ENCODE data around the gene ANTKMT.

Gene ANTKMT

GRCh38 chr16:734208-734980 is 13.4 kb downstream of the ANTKMT start:
- H3K9ac ChIP-seq (ENCODE audit: low read length) = no peak overlapping the region
- no peak overlapping the region for H2BK5ac ChIP-seq (ENCODE audit: low read length)
- H3K56ac ChIP-seq (ENCODE audit: low read length) = no peak overlapping the region
- H4K5ac ChIP-seq (ENCODE audit: low read length) = no peak overlapping the region
- WGBS (ENCODE audit: extremely low coverage, insufficient coverage, low lambda C conversion rate) = no CpG with 5 or more reads among the region's 49 CpGs
- H2BK120ac ChIP-seq (ENCODE audit: low read depth, low read length) = no peak overlapping the region
- no peak overlapping the region for H2BK15ac ChIP-seq (replicated peaks; ENCODE audit: low read depth)
- H3K4me1 ChIP-seq (ENCODE audit: control insufficient read depth, low read depth, low read length) = no peaks in the 10 kb centered on the region
- no peaks in the 10 kb centered on the region for H3K79me2 ChIP-seq (ENCODE audit: control insufficient read depth, insufficient read depth, low read length)
- no peak for DNase-seq
- H3K79me1 ChIP-seq (ENCODE audit: low read length) = no peaks in the 10 kb centered on the region
- H3K23ac ChIP-seq (ENCODE audit: low read length) = no peak overlapping the region
- H3K36me3 ChIP-seq (ENCODE audit: control insufficient read depth, insufficient read depth, low read length) = peaks cover 3% of the 10 kb centered on the region
- H2AK5ac ChIP-seq (ENCODE audit: low read length) = no peak overlapping the region
- H4K8ac ChIP-seq (ENCODE audit: low read depth, low read length) = no peak overlapping the region
- no peak overlapping the region for H3K18ac ChIP-seq (ENCODE audit: low read length)
- H3K27ac ChIP-seq (ENCODE audit: low read depth, low read length) = no peak overlapping the region
- H3K4me2 ChIP-seq (ENCODE audit: low read length) = no peak overlapping the region
- no peaks in the 10 kb centered on the region for H3K27me3 ChIP-seq (ENCODE audit: insufficient read depth, low read length, poor library complexity)
- no peak overlapping the region for H3K4ac ChIP-seq (ENCODE audit: low read depth, low read length)
- no peak overlapping the region for H3K4me3 ChIP-seq (ENCODE audit: low read length)

- WGBS (ENCODE audit: extremely low coverage, insufficient coverage, low lambda C conversion rate) = no CpG with 5 or more reads among the region's 25 CpGs
- Histone ChIP-seq H2BK120ac (ENCODE audit: low read depth, low read length) (no peak overlapping the region), H3K79me1 (ENCODE audit: low read length) (no peaks in the 10 kb centered on the region), H3K79me2 (ENCODE audit: control insufficient read depth, insufficient read depth, low read length) (no peaks in the 10 kb centered on the region), H3K9ac (ENCODE audit: low read length) (no peak overlapping the region), H4K8ac (ENCODE audit: low read depth, low read length) (no peak overlapping the region), H3K56ac (ENCODE audit: low read length) (no peak overlapping the region), H2BK5ac (ENCODE audit: low read length) (no peak overlapping the region), H3K4ac (ENCODE audit: low read depth, low read length) (no peak overlapping the region), H4K5ac (ENCODE audit: low read length) (no peak overlapping the region), H3K27me3 (ENCODE audit: insufficient read depth, low read length, poor library complexity) (no peaks in the 10 kb centered on the region), H3K27ac (ENCODE audit: low read depth, low read length) (no peak overlapping the region), H2AK5ac (ENCODE audit: low read length) (no peak overlapping the region), H3K4me2 (ENCODE audit: low read length) (no peak overlapping the region), H3K23ac (ENCODE audit: low read length) (no peak overlapping the region), H2BK15ac (replicated peaks; ENCODE audit: low read depth) (no peak overlapping the region), H3K36me3 (ENCODE audit: control insufficient read depth, insufficient read depth, low read length) (peaks cover 3% of the 10 kb centered on the region), H3K18ac (ENCODE audit: low read length) (no peak overlapping the region), H3K4me3 (ENCODE audit: low read length) (no peak overlapping the region), H3K4me1 (ENCODE audit: control insufficient read depth, low read depth, low read length) (no peaks in the 10 kb centered on the region)
- DNase-seq = no peak
Observed at GRCh38 chr16:734981-735881, 14.3 kb downstream of the ANTKMT start.

- Histone ChIP-seq H3K18ac (ENCODE audit: low read length) (no peak overlapping the region), H2BK15ac (replicated peaks; ENCODE audit: low read depth) (no peak overlapping the region), H3K4me2 (ENCODE audit: low read length) (no peak overlapping the region), H4K8ac (ENCODE audit: low read depth, low read length) (no peak overlapping the region), H4K5ac (ENCODE audit: low read length) (no peak overlapping the region), H3K4me1 (ENCODE audit: control insufficient read depth, low read depth, low read length) (no peaks in the 10 kb centered on the region), H3K27me3 (ENCODE audit: insufficient read depth, low read length, poor library complexity) (no peaks in the 10 kb centered on the region), H2AK5ac (ENCODE audit: low read length) (no peak overlapping the region), H3K4ac (ENCODE audit: low read depth, low read length) (no peak overlapping the region), H3K23ac (ENCODE audit: low read length) (no peak overlapping the region), H3K36me3 (ENCODE audit: control insufficient read depth, insufficient read depth, low read length) (peaks cover 3% of the 10 kb centered on the region), H3K4me3 (ENCODE audit: low read length) (no peak overlapping the region), H3K79me1 (ENCODE audit: low read length) (no peaks in the 10 kb centered on the region), H3K27ac (ENCODE audit: low read depth, low read length) (no peak overlapping the region), H2BK120ac (ENCODE audit: low read depth, low read length) (no peak overlapping the region), H2BK5ac (ENCODE audit: low read length) (no peak overlapping the region), H3K9ac (ENCODE audit: low read length) (no peak overlapping the region), H3K79me2 (ENCODE audit: control insufficient read depth, insufficient read depth, low read length) (no peaks in the 10 kb centered on the region), H3K56ac (ENCODE audit: low read length) (no peak overlapping the region)
- no CpG with 5 or more reads among the region's 13 CpGs for WGBS (ENCODE audit: extremely low coverage, insufficient coverage, low lambda C conversion rate)
- no peak for DNase-seq
Observed at GRCh38 chr16:735982-736453, 15.1 kb downstream of the ANTKMT start.

- H3K56ac ChIP-seq (ENCODE audit: low read length) = no peak overlapping the region
- no peak overlapping the region for H4K8ac ChIP-seq (ENCODE audit: low read depth, low read length)
- H2BK5ac ChIP-seq (ENCODE audit: low read length) = no peak overlapping the region
- no peak overlapping the region for H3K9ac ChIP-seq (ENCODE audit: low read length)
- no peak overlapping the region for H4K5ac ChIP-seq (ENCODE audit: low read length)
- DNase-seq = no peak
- no peak overlapping the region for H3K4me2 ChIP-seq (ENCODE audit: low read length)
- no peak overlapping the region for H3K23ac ChIP-seq (ENCODE audit: low read length)
- H3K4me3 ChIP-seq (ENCODE audit: low read length) = no peak overlapping the region
- H3K4ac ChIP-seq (ENCODE audit: low read depth, low read length) = no peak overlapping the region
- H3K36me3 ChIP-seq (ENCODE audit: control insufficient read depth, insufficient read depth, low read length) = peaks cover 3% of the 10 kb centered on the region
- no peak overlapping the region for H3K18ac ChIP-seq (ENCODE audit: low read length)
- no peaks in the 10 kb centered on the region for H3K79me2 ChIP-seq (ENCODE audit: control insufficient read depth, insufficient read depth, low read length)
- no peak overlapping the region for H2BK120ac ChIP-seq (ENCODE audit: low read depth, low read length)
- H3K4me1 ChIP-seq (ENCODE audit: control insufficient read depth, low read depth, low read length) = no peaks in the 10 kb centered on the region
- H3K27me3 ChIP-seq (ENCODE audit: insufficient read depth, low read length, poor library complexity) = no peaks in the 10 kb centered on the region
- WGBS (ENCODE audit: extremely low coverage, insufficient coverage, low lambda C conversion rate) = no CpG with 5 or more reads among the region's 29 CpGs
- H3K27ac ChIP-seq (ENCODE audit: low read depth, low read length) = no peak overlapping the region
- H3K79me1 ChIP-seq (ENCODE audit: low read length) = no peaks in the 10 kb centered on the region
- H2AK5ac ChIP-seq (ENCODE audit: low read length) = no peak overlapping the region
- H2BK15ac ChIP-seq (replicated peaks; ENCODE audit: low read depth) = no peak overlapping the region
Observed at GRCh38 chr16:736936-737481, 16.1 kb downstream of the ANTKMT start.

- DNase-seq = no peak
- Histone ChIP-seq H4K8ac (ENCODE audit: low read depth, low read length) (no peak overlapping the region), H3K36me3 (ENCODE audit: control insufficient read depth, insufficient read depth, low read length) (no peaks in the 10 kb centered on the region), H2BK5ac (ENCODE audit: low read length) (no peak overlapping the region), H3K79me2 (ENCODE audit: control insufficient read depth, insufficient read depth, low read length) (no peaks in the 10 kb centered on the region), H3K56ac (ENCODE audit: low read length) (peak overlapping the region; percentile 81), H3K27ac (ENCODE audit: low read depth, low read length) (no peak overlapping the region), H3K27me3 (ENCODE audit: insufficient read depth, low read length, poor library complexity) (no peaks in the 10 kb centered on the region), H3K79me1 (ENCODE audit: low read length) (no peaks in the 10 kb centered on the region), H3K4me3 (ENCODE audit: low read length) (peak overlapping the region; percentile 64), H3K23ac (ENCODE audit: low read length) (peak overlapping the region; percentile 29), H4K5ac (ENCODE audit: low read length) (no peak overlapping the region), H3K4ac (ENCODE audit: low read depth, low read length) (no peak overlapping the region), H3K9ac (ENCODE audit: low read length) (peak overlapping the region; percentile 86), H2AK5ac (ENCODE audit: low read length) (no peak overlapping the region), H3K4me1 (ENCODE audit: control insufficient read depth, low read depth, low read length) (no peaks in the 10 kb centered on the region), H2BK120ac (ENCODE audit: low read depth, low read length) (no peak overlapping the region), H3K18ac (ENCODE audit: low read length) (no peak overlapping the region), H3K4me2 (ENCODE audit: low read length) (peak overlapping the region; percentile 34), H2BK15ac (replicated peaks; ENCODE audit: low read depth) (no peak overlapping the region)
- no CpG with 5 or more reads among the region's 38 CpGs for WGBS (ENCODE audit: extremely low coverage, insufficient coverage, low lambda C conversion rate)
Observed at GRCh38 chr16:739560-740458, 18.9 kb downstream of the ANTKMT start.

Data from mesendoderm (in vitro differentiated cells).